Neural progenitor cell (in vitro differentiated cells): Measurements from ENCODE around the gene KLHDC4. TPM values are rescaled to one million over a fixed set of nuclear protein-coding genes. Genes with fewer than 3 reads are reported as not detected.

Source experiments
- DNase-seq: peaks from one replicate; pipeline ENCODE4 v3.0.0-alpha.2; 2016; ENCODE audit warnings: low spot score
- H2AFZ ChIP-seq: fragments of 200-600 bp; sonication (generic); replicated peaks from 2 replicates; pipeline ENCODE4 v1.6.1; 2016; ENCODE audit warnings: antibody characterized with exemption
- H3F3A ChIP-seq: fragments of 200-600 bp; sonication (generic); 2 replicates; pipeline ENCODE4 v1.6.1; 2016; ENCODE audit warnings: antibody characterized with exemption, low read depth
- H3K27ac ChIP-seq: fragments of 200-600 bp; sonication (generic); 2 replicates; pipeline ENCODE4 v1.5.1; 2016; ENCODE audit warnings: mild to moderate bottlenecking
- H3K27me3 ChIP-seq: fragments of 200-600 bp; sonication (generic); 2 replicates; pipeline ENCODE4 v1.6.1; 2016; ENCODE audit warnings: mild to moderate bottlenecking, moderate library complexity
- H3K36me3 ChIP-seq: fragments of 200-600 bp; sonication (generic); 2 replicates; pipeline ENCODE4 v1.5.1; 2016
- H3K4me1 ChIP-seq: fragments of 200-600 bp; sonication (generic); 2 replicates; pipeline ENCODE4 v1.6.1; 2016; ENCODE audit warnings: mixed run types
- H3K4me2 ChIP-seq: fragments of 200-600 bp; sonication (generic); 2 replicates; pipeline ENCODE4 v1.6.1; 2016
- H3K4me3 ChIP-seq: fragments of 200-600 bp; sonication (generic); 2 replicates; pipeline ENCODE4 v1.5.1; 2016
- H3K79me2 ChIP-seq: fragments of 200-600 bp; sonication (generic); 2 replicates; pipeline ENCODE4 v1.6.1; 2016; ENCODE audit warnings: low read depth
- H3K9ac ChIP-seq: fragments of 200-600 bp; sonication (generic); 2 replicates; pipeline ENCODE4 v1.6.1; 2016
- H3K9me3 ChIP-seq: fragments of 200-600 bp; sonication (generic); 2 replicates; pipeline ENCODE4 v1.5.1; 2016; ENCODE audit warnings: low read depth
- H4K20me1 ChIP-seq: fragments of 200-600 bp; sonication (generic); 2 replicates; pipeline ENCODE4 v1.6.1; 2016; ENCODE audit warnings: low read depth
- H3K27ac Mint-ChIP-seq: 3 replicates; pipeline ENCODE4 v1.8.0; 2021; ENCODE audit warnings: mixed read lengths
- H3K27me3 Mint-ChIP-seq: 2 replicates; pipeline ENCODE4 v1.8.0; 2022; ENCODE audit warnings: low read depth, mild to moderate bottlenecking, inconsistent platforms, moderate library complexity, mixed read lengths; ENCODE audit not compliant: insufficient read depth
- H3K36me3 Mint-ChIP-seq: 3 replicates; pipeline ENCODE4 v1.8.0; 2021; ENCODE audit warnings: mixed read lengths
- H3K4me1 Mint-ChIP-seq: 3 replicates; pipeline ENCODE4 v1.8.0; 2021; ENCODE audit warnings: mixed read lengths
- H3K4me3 Mint-ChIP-seq: 3 replicates; pipeline ENCODE4 v1.8.0; 2021; ENCODE audit warnings: mild to moderate bottlenecking, moderate library complexity, mixed read lengths
- H3K9me3 Mint-ChIP-seq: 3 replicates; pipeline ENCODE4 v1.8.0; 2020; ENCODE audit warnings: mixed read lengths
- CTCF ChIP-seq: fragments of 200-600 bp; sonication (generic); IDR thresholded peaks from 2 replicates; pipeline ENCODE4 v1.5.1; 2017; ENCODE audit warnings: antibody characterized with exemption, mild to moderate bottlenecking
- EZH2 ChIP-seq: fragments of 200-600 bp; sonication (generic); IDR thresholded peaks from 2 replicates; pipeline ENCODE4 v1.6.1; 2017; ENCODE audit warnings: antibody characterized with exemption, mild to moderate bottlenecking, moderate library complexity
- EZH2phosphoT487 ChIP-seq: fragments of 200-600 bp; sonication (generic); IDR thresholded peaks from 2 replicates; pipeline ENCODE4 v1.6.1; 2017; ENCODE audit warnings: antibody characterized with exemption
- total RNA-seq: library from RNA; depleted of rRNA; stranded (reverse); fragments of >200 nt; gene quantifications from 2 replicates; pipeline ENCODE4 v1.2.3, GENCODE V29; 2015; ENCODE audit warnings: low replicate concordance

KLHDC4 gene
- total RNA-seq, 1 donor from 2014 or later: 19.2 TPM

- Mint-ChIP-seq H3K4me3 (peak overlapping the region; percentile 99), H3K9me3 (no peaks in the 10 kb centered on the region), H3K27ac (no peak overlapping the region), H3K36me3 (peaks cover 2% of the 10 kb centered on the region), H3K4me1 (peaks cover 18% of the 10 kb centered on the region), H3K27me3 (peaks cover 2% of the 10 kb centered on the region)
- H3K4me1 ChIP-seq: peaks cover 9% of the 10 kb centered on the region
- no peaks in the 10 kb centered on the region for H3K27me3 ChIP-seq
- H3K9ac ChIP-seq: peak overlapping the region; percentile 80
- no peaks in the 10 kb centered on the region for H4K20me1 ChIP-seq
- peak overlapping the region; percentile 94 for H3K4me2 ChIP-seq
- H2AFZ ChIP-seq: peak overlapping the region; percentile 75
- H3K79me2 ChIP-seq: peaks cover 38% of the 10 kb centered on the region
- DNase-seq: no peak
- H3K36me3 ChIP-seq: no peaks in the 10 kb centered on the region
- H3K9me3 ChIP-seq: no peaks in the 10 kb centered on the region
- peak overlapping the region; percentile 82 for H3K4me3 ChIP-seq
- peaks cover 9% of the 10 kb centered on the region for H3F3A ChIP-seq
- no peak overlapping the region for H3K27ac ChIP-seq
- TF ChIP-seq EZH2phosphoT487 (no peak), EZH2 (no peak), CTCF (no peak)
Measured at GRCh38 chr16:87765473-87765775, 362 bp downstream of the KLHDC4 start.

GRCh38 chr16:87764600-87765472 is 950 bp downstream of the KLHDC4 start:
- Histone ChIP-seq H3K27me3 (no peaks in the 10 kb centered on the region), H3K36me3 (no peaks in the 10 kb centered on the region), H3K27ac (no peak overlapping the region), H3K79me2 (peaks cover 38% of the 10 kb centered on the region), H4K20me1 (no peaks in the 10 kb centered on the region), H3K4me2 (peak overlapping the region; percentile 94), H3K9me3 (no peaks in the 10 kb centered on the region), H3K4me3 (peak overlapping the region; percentile 82), H3F3A (peaks cover 9% of the 10 kb centered on the region), H2AFZ (no peak overlapping the region), H3K9ac (peak overlapping the region; percentile 80), H3K4me1 (peaks cover 9% of the 10 kb centered on the region)
- no peak for DNase-seq
- TF ChIP-seq CTCF (no peak), EZH2 (no peak), EZH2phosphoT487 (no peak)
- Mint-ChIP-seq H3K36me3 (peaks cover 3% of the 10 kb centered on the region), H3K27me3 (peaks cover 2% of the 10 kb centered on the region), H3K27ac (no peak overlapping the region), H3K9me3 (no peaks in the 10 kb centered on the region), H3K4me3 (peak overlapping the region; percentile 95), H3K4me1 (peaks cover 18% of the 10 kb centered on the region)

- Mint-ChIP-seq H3K36me3 (peaks cover 8% of the 10 kb centered on the region), H3K4me1 (peaks cover 16% of the 10 kb centered on the region), H3K4me3 (no peak overlapping the region), H3K27ac (no peak overlapping the region), H3K9me3 (no peaks in the 10 kb centered on the region), H3K27me3 (peaks cover 2% of the 10 kb centered on the region)
- Histone ChIP-seq H4K20me1 (no peaks in the 10 kb centered on the region), H3K4me2 (no peak overlapping the region), H3K4me1 (peaks cover 9% of the 10 kb centered on the region), H3K9me3 (no peaks in the 10 kb centered on the region), H3K27me3 (no peaks in the 10 kb centered on the region), H3K36me3 (no peaks in the 10 kb centered on the region), H3K79me2 (peaks cover 52% of the 10 kb centered on the region), H3F3A (no peaks in the 10 kb centered on the region), H3K27ac (no peak overlapping the region), H3K9ac (no peak overlapping the region), H3K4me3 (no peak overlapping the region), H2AFZ (no peak overlapping the region)
- TF ChIP-seq EZH2phosphoT487: no peak
- TF ChIP-seq CTCF: no peak
- no peak for TF ChIP-seq EZH2
- DNase-seq: no peak
Measured at GRCh38 chr16:87762620-87763019, 3.2 kb downstream of the KLHDC4 start.
